ENCODE results near the gene TPSB2.

Gene TPSB2

DNA sequence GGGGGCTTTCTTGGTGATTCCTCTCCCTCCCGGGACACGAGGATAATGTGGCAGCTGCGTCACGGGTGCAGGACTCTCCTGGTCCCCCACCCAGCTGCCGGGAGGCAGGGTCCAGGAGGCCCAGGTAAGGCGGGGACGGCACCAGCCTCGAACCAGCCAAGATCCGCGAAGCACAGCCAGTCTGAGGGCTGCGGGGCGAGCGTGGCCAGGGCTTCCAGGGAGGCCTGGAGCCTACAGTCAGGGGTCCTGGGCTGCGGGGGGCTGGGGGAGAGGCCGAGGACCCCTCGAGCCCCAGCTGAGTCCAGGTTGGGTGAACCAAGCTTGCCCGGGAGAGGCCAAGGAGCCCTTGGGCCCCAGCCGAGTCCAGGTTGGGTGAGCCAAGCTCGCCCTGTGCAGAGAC is 35.8 kb upstream of the TPSB2 start:
- Mint-ChIP-seq H3K27me3 (peaks cover 28 to 34% of the 10 kb centered on the region in 2 donors), H3K4me3 (no peak overlapping the region), H3K9me3 (peaks cover 5 to 6% of the 10 kb centered on the region in 2 donors), H3K36me3 (no peaks in the 10 kb centered on the region), H3K27ac (no peak overlapping the region), H3K4me1 (peaks cover 0 to 7% of the 10 kb centered on the region in 2 donors)
- ATAC-seq (replicated peaks) (no peak), DNase-seq (no peak)

DNA sequence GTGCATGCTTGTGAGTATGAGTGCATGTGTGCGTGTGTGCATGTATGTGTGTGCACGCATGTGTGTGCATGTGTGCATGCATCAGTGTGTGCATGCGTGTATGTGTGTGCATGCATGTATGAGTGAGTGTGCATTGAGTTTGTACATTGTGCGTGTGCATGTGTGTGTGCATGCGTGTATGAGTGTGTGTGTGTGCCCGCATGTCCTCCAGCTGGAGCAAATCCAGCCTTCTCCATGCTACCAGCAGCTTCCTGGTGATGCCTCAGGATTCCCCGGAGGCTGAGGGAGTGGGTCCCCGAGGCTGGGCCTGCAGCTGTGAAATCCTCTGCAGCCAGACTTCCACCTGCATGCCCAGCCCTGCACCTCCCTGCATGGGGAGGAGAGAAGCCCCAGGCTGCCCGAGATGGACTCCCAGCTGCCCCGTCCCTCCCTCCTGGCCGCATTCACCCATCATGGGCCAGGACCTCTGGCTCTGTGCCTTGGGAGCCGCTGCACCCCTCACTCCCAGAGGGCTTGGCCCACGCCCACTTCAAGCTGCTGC is 35.2 kb upstream of the TPSB2 start:
- H3K36me3 Mint-ChIP-seq = no peaks in the 10 kb centered on the region
- no peak overlapping the region for H3K27ac Mint-ChIP-seq
- ATAC-seq (replicated peaks) = no peak
- no peak overlapping the region for H3K4me3 Mint-ChIP-seq
- H3K4me1 Mint-ChIP-seq = peaks cover 0 to 9% of the 10 kb centered on the region in 2 donors
- DNase-seq = no peak
- H3K9me3 Mint-ChIP-seq = peaks cover 5 to 6% of the 10 kb centered on the region in 2 donors
- H3K27me3 Mint-ChIP-seq = peaks cover 30 to 34% of the 10 kb centered on the region in 2 donors

DNA sequence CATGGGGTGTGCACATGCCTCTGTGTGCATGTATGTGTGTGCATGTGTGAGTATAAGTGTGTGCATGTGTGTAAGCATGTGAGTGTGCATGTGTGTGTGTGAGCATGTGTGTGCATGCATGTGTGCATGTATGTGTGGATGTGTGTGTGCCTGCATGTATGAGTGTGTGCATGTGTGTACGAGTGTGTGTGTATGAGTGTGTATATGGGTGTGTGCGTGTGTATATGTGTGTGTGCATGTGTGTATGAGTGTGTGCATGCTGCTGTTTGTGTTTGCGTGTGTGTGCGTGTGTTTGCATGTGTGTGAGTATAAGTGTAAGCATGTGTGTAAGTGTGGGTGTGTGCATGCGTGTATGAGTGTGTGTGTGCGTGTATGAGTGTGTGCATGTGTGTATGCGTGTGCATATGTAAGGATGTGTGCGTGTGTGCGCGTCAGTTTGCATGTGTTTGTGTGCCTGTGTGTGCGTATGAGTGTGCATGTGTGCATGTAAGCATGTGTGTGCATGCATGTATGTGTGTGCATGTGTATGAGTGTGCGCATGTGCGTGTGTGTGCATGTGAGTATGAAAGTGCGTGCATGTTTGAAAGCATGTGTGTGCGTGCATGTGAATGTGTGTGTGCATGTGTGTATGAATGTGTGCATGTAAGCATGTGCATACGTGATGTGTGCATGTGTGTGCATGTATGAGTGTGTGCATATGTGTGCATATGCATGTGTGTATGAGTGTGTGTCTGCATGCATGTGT is 34.5 kb upstream of the TPSB2 start:
- H3K9me3 Mint-ChIP-seq = peaks cover 5 to 6% of the 10 kb centered on the region in 2 donors
- DNase-seq (no peak), ATAC-seq (replicated peaks) (no peak)
- H3K36me3 Mint-ChIP-seq = no peaks in the 10 kb centered on the region
- no peak overlapping the region for H3K4me3 Mint-ChIP-seq
- H3K27ac Mint-ChIP-seq = no peak overlapping the region
- peaks cover 32 to 35% of the 10 kb centered on the region in 2 donors for H3K27me3 Mint-ChIP-seq
- peaks cover 0 to 9% of the 10 kb centered on the region in 2 donors for H3K4me1 Mint-ChIP-seq

DNA sequence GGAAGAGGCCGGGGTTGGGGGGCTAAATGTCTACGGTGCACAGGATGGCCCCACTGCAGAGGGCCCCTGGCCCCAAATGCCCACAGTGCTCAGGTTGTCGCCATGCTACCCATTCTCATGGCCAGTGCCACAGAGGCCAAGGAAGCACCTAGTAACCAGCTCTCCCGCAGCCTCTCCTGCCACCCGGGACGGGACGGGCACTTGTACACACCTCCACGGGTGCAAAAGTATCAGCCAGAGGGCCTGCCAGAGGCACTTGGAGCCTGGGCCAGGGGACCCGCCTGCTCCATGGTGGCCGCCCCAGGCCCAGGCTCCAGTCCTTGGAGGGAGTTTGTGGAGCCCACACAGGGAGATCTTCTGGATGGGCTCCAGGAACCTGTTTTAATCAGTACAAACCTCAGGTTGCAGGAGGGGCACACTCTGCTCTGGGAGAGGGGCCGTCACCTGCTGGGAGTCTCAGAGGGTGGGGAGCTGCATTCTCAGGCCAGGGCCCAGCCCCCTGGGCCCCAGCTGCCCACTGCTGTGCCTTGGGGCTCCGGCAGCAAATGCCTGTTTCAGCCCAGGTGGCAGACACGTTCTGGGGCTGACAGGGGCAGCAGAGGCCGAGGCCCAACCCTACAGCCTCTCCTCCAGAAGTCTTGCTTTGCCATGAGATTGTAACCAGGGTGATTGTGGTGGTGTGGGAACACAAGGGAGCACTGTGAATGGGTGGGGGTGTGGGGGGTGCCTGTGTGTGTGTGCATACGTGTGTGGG is 33.8 kb upstream of the TPSB2 start:
- Mint-ChIP-seq H3K36me3 (no peaks in the 10 kb centered on the region), H3K4me1 (peaks cover 5 to 14% of the 10 kb centered on the region in 2 donors), H3K27ac (no peak overlapping the region), H3K27me3 (peaks cover 37 to 41% of the 10 kb centered on the region in 2 donors), H3K4me3 (no peak overlapping the region), H3K9me3 (peaks cover 5 to 6% of the 10 kb centered on the region in 2 donors)
- DNase-seq (no peak), ATAC-seq (replicated peaks) (no peak)

DNA sequence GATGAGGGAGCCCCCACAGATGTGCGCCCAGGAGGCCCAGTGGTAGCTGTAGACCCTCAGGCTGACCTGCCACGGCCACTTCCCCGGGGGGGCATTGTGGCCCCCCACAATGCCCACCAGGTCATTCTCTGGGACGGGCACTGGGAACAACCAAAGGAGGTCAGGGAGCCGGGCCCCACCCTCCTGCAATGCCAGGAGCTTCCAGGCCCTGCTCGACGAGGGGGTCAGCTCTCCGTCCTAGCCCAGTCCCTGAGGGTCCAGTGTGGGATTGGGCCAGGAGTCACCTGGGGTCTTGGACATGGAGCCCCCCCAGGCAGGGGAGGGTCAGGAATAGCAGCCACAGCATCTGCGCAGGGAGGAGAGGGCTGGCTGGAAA is 32.9 kb upstream of the TPSB2 start:
- Mint-ChIP-seq H3K27ac (no peak overlapping the region), H3K27me3 (peaks cover 46 to 49% of the 10 kb centered on the region in 2 donors), H3K4me3 (no peak overlapping the region), H3K36me3 (no peaks in the 10 kb centered on the region), H3K9me3 (peaks cover 5 to 6% of the 10 kb centered on the region in 2 donors), H3K4me1 (peaks cover 6 to 14% of the 10 kb centered on the region in 2 donors)
- ATAC-seq (replicated peaks) = no peak
- no peak for DNase-seq

DNA sequence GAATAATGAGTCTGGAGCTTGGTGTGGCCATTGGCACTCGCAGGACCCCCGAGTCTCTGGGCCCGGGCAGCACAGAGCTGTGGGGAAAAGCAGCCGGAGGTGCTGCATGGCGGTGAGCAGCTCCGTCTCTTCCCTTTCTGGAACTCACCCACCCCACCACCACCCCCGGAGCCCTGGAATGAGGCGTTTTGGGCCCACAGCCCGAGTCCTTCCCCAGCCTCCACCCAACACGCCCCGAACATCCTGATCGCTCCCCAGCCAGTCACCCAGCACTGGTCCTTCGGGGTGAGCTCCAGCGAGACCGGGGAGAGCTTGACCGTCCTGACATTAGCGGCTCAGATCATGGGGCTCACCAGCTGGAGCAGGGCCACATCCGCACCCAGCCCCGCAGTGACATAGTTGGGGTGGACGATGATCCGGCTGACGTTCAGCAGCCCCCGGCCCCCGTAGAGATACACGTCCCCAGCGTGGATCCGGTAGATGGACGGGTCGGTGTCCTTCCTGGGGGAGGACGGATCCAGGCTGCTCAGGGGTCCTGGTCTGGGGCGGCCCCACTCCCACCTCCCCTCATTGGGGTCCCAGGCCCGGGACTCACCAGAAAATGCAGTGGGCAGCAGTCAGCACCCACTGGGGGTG is 32.3 kb upstream of the TPSB2 start:
- Mint-ChIP-seq H3K9me3 (peaks cover 5 to 6% of the 10 kb centered on the region in 2 donors), H3K27ac (no peak overlapping the region), H3K27me3 (peaks cover 47 to 51% of the 10 kb centered on the region in 2 donors), H3K36me3 (no peaks in the 10 kb centered on the region), H3K4me1 (peaks cover 6 to 14% of the 10 kb centered on the region in 2 donors), H3K4me3 (no peak overlapping the region)
- ATAC-seq (replicated peaks) = no peak
- DNase-seq = no peak

DNA sequence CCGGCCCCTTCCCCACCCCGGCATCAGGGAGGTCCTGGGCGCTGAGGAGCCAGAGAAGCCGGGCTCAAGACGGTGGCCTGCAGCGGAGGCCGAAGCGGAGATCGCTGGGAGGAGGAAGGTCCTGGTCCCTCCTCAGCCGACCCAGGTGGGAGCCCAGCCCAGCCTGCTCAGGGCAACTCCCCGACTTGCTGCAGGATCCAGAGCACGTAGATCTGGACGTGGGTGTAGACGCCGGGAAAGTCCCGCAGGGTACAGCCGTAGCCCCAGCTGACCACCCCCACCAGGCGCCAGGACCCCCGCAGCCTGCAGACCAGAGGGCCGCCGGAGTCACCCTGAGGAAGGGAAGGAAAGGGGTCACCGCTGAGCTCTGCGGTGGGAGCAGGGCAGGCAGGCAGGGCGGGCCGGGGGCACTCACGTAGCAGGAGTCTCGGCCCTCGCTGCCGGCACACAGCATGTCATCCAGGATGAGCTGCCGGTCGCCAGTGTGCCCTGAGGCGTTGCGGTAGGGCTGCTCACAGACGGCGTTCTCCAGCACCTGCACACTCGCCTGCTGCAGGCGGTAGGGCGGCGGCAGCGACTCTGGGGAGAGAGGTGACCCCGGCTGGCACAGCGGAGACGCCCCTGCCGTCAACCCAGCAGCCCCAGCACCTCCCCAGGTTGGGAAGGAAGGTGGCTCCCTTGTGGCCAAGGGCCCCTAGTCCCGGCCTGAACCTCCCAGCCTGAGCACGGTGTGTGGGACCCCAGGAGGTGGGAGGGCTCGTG is 31.3 kb upstream of the TPSB2 start:
- peak; percentile 31 to 44 for ATAC-seq (replicated peaks)
- Mint-ChIP-seq H3K36me3 (no peaks in the 10 kb centered on the region), H3K4me3 (no peak overlapping the region), H3K9me3 (peaks cover 5 to 6% of the 10 kb centered on the region in 2 donors), H3K27me3 (peaks cover 51 to 59% of the 10 kb centered on the region in 2 donors), H3K27ac (no peak overlapping the region), H3K4me1 (peaks cover 6 to 14% of the 10 kb centered on the region in 2 donors)
- DNase-seq = no peak

DNA sequence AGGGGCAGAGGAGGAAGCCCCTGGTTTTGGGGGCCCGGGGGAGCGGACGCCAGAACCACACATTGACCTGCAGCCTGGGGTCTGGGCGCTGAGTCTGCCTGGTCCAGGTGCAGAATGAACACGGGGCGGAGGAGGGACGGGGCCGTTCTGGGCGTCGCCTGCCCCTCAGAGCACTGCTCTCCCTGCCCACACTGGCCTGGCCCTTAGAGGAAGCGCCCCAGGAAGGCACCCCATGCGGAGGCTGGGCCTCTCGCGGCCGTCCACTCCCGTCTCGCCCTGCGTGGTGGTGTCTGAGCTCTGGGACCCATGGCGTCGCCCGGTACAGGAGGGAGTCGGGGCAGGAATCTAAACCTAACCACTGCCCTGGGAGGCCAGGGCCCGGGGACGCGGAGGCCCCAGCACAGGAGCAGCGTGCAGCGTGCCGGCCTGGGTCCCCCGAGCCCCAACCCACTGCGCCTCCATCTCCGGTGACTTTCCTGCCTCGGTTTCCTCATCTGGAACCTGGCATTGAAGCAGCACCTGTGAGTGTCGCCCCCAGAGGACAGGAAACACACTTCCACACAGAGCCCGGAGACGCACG is 30.2 kb upstream of the TPSB2 start:
- Mint-ChIP-seq H3K4me1 (peaks cover 6 to 14% of the 10 kb centered on the region in 2 donors), H3K4me3 (no peak overlapping the region), H3K27ac (no peak overlapping the region), H3K9me3 (peaks cover 5 to 6% of the 10 kb centered on the region in 2 donors), H3K27me3 (peaks cover 50 to 59% of the 10 kb centered on the region in 2 donors), H3K36me3 (no peaks in the 10 kb centered on the region)
- DNase-seq (no peak), ATAC-seq (replicated peaks) (no peak)

DNA sequence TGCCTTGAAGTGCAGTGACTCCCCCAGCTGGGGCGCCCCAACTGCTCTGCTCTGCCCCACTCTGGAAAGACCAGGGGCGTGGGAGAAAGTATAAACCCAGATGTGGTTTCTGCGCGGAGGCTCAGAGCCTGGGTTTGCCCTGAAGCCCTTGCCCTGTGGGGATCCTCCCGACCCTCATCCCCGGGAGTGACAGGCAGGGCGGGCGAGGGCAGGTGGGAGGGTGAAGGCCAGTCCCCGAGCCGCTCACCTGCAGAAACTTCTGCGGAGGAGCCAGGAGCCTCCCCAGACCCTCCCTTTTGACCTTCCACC is 29.7 kb upstream of the TPSB2 start:
- no peak overlapping the region for H3K27ac Mint-ChIP-seq
- peaks cover 5 to 6% of the 10 kb centered on the region in 2 donors for H3K9me3 Mint-ChIP-seq
- no peaks in the 10 kb centered on the region for H3K36me3 Mint-ChIP-seq
- ATAC-seq (replicated peaks) (no peak), DNase-seq (no peak)
- no peak overlapping the region for H3K4me3 Mint-ChIP-seq
- H3K4me1 Mint-ChIP-seq = peaks cover 6 to 13% of the 10 kb centered on the region in 2 donors
- H3K27me3 Mint-ChIP-seq = peaks cover 50 to 59% of the 10 kb centered on the region in 2 donors

DNA sequence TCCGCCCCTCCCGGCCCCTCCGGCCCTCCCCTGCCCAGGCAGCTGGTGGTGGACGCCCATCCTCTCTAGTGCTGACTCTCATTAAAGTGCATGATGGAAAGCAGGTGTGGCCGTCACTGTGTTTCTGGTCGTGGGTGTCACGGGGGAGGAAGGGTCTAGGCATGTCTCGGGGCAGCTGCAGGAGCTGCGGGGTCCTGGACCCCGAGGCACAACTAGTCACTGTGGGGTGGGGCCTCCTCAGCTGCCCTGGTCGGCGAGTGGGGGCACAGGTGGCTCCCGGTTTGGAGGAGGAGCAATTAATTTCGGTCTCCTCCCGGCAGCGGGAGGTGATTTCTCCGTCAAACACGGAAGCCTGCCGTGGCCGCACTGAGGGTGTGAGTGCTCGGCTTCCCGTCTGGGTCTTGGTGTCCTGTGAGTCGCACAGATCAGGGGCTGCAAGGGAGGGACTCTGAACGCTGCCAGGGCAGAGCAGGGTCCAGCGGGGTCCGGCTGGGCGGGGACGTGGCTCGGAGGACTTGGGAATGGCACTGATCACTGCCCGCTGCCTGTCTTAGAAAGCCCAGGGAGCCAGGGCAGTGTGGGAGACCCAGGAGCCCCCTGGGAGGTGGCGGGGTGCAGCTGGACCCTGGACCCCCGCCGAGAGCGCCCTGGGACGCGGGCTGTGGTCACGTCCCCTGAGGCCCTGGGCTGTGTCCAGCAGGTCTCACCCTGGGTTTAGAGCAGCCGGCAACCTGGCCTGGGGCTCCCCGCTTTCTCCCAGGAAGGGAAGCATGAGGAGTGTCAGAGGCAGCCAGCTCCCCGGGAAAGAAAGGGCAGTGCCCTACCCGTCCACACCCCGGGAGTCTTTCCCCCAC is 29.1 kb upstream of the TPSB2 start:
- ATAC-seq (replicated peaks) (peak in 1 of 2 donors; percentile 36), DNase-seq (no peak)
- Mint-ChIP-seq H3K27ac (no peak overlapping the region), H3K4me3 (peak overlapping the region in 1 of 2 donors; percentile 72), H3K27me3 (peaks cover 50 to 59% of the 10 kb centered on the region in 2 donors), H3K9me3 (peaks cover 0 to under 1% of the 10 kb centered on the region in 2 donors), H3K36me3 (no peaks in the 10 kb centered on the region), H3K4me1 (peaks cover 6 to 8% of the 10 kb centered on the region in 2 donors)

DNA sequence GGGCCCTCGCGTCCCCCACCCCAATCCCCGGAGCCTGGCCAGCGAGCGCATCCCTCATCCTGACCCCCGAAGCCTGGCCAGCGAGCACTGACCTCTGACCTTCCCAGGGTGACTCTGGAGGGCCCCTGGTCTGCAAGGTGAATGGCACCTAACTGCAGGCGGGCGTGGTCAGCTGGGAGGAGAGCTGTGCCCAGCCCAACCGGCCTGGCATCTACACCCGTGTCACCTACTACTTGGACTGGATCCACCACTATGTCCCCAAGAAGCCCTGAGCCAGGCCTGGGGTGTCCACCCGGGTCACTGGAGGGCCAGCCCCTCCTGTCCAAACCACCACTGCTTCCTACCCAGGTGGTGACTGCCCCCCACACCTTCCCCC is 28.2 kb upstream of the TPSB2 start:
- H3K27me3 Mint-ChIP-seq = peaks cover 50 to 59% of the 10 kb centered on the region in 2 donors
- ATAC-seq (replicated peaks) = peak; percentile 29 to 44

DNA sequence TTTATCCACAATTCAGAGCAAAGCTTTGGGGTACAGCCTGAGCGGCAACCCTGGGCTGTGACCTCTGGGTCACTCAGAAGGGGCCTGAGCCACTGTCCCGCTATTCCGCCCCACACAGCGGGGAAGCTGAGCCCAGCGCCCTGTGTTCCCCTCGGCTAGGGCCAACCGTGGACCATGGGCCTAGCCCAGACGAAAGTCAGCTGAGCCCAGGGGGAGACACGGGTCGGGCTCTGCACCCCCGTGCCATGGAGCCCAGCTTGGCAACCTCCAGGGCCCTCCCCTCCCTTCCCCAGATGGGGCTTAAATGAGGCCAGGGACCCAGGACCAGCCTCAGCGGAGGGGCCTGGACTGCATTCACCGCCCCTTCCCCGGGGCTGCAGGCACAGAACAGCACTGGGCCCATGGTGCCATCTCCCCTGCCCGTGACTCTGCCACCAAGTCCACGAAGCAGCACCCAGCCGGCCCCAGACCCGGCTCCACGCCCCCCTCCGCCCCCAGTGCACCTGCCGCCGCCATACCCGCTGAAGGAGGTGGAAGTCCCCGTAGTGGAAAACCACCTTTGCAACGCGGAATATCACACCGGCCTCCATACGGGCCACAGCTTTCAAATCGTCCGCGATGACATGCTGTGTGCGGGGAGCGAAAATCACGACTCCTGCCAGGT is 27.7 kb upstream of the TPSB2 start:
- H3K36me3 Mint-ChIP-seq = no peaks in the 10 kb centered on the region
- H3K4me3 Mint-ChIP-seq = no peak overlapping the region
- DNase-seq (no peak), ATAC-seq (replicated peaks) (peak in 1 of 2 donors; percentile 22)
- peaks cover 50 to 56% of the 10 kb centered on the region in 2 donors for H3K27me3 Mint-ChIP-seq
- no peaks in the 10 kb centered on the region for H3K9me3 Mint-ChIP-seq
- no peak overlapping the region for H3K27ac Mint-ChIP-seq
- H3K4me1 Mint-ChIP-seq = peaks cover 6 to 7% of the 10 kb centered on the region in 2 donors

More for the DNA sequence above, 28.2 kb upstream of the TPSB2 start:
- Mint-ChIP-seq H3K27ac (no peak overlapping the region), H3K4me1 (peaks cover 6 to 7% of the 10 kb centered on the region in 2 donors), H3K4me3 (no peak overlapping the region), H3K9me3 (no peaks in the 10 kb centered on the region), H3K36me3 (no peaks in the 10 kb centered on the region)
- DNase-seq = no peak
